ENCODE data around the gene POU6F2. TPM values are rescaled to one million over a fixed set of nuclear protein-coding genes. Genes with fewer than 3 reads are reported as not detected.
A peak's percentile ranks its signal among the peaks of the same experiment; 100 is the strongest.

The POU6F2 gene
- total RNA-seq, 1 experiment from 2014 or later: not detected

- H3K36me3 ChIP-seq (ENCODE audit: low read depth, low read length): no peaks in the 10 kb centered on the region
- peaks cover 41% of the 10 kb centered on the region for H3K27me3 ChIP-seq (ENCODE audit: low read length)
- no peaks in the 10 kb centered on the region for H3K9me3 ChIP-seq (ENCODE audit: low read length)
- H3K9ac ChIP-seq (ENCODE audit: low read length): no peak overlapping the region
- no peaks in the 10 kb centered on the region for H4K20me1 ChIP-seq (ENCODE audit: low read length)
- H3K4me2 ChIP-seq (ENCODE audit: low read length): no peak overlapping the region
- no TSS peak for BruUV-seq (replicated peaks)
- CTCF ChIA-PET: no interaction called here
- POLR2A ChIA-PET (ENCODE audit: unreplicated experiment): no interaction called here
- TF ChIP-seq CTCF (conservative IDR thresholded peaks at IDR 0.05; ENCODE audit: low read depth, low read length): no peak
- no peak for TF ChIP-seq EZH2phosphoT487 (IDR thresholded peaks at IDR 0.05; ENCODE audit: borderline replicate concordance, low read length)
- TF ChIP-seq EZH2 (IDR thresholded peaks at IDR 0.05; ENCODE audit: low read length, unreplicated experiment): no peak
- peak; percentile 3 for DNase-seq
- no peaks in the 10 kb centered on the region for H3K79me2 ChIP-seq (ENCODE audit: low read length)
- H3K27ac ChIP-seq (ENCODE audit: low read length): no peak overlapping the region
- intact Hi-C loops (cut with micrococcal nuclease): no loop called here
- H3K4me3 ChIP-seq (ENCODE audit: low read length): no peak overlapping the region
- H3F3A ChIP-seq (ENCODE audit: low read length, unreplicated experiment): no peaks in the 10 kb centered on the region
- no peaks in the 10 kb centered on the region for H3K9me2 ChIP-seq (replicated peaks; ENCODE audit: low read length)
- H3K4me1 ChIP-seq (ENCODE audit: insufficient read depth, low read length): no peaks in the 10 kb centered on the region
- no peak overlapping the region for H2AFZ ChIP-seq (ENCODE audit: low read length)
- ATAC-seq: no peak
Observed at GRCh38 chr7:39228946-39229345, 251.2 kb downstream of the POU6F2 start.

GRCh38 chr7:39233851-39234529, 256.3 kb downstream of the POU6F2 start:
- Histone ChIP-seq H3K27me3 (ENCODE audit: low read length) (peaks cover 59% of the 10 kb centered on the region), H3F3A (ENCODE audit: low read length, unreplicated experiment) (no peaks in the 10 kb centered on the region), H3K27ac (ENCODE audit: low read length) (no peak overlapping the region), H3K4me3 (ENCODE audit: low read length) (no peak overlapping the region), H3K9me2 (replicated peaks; ENCODE audit: low read length) (no peaks in the 10 kb centered on the region), H3K9me3 (ENCODE audit: low read length) (no peaks in the 10 kb centered on the region), H3K79me2 (ENCODE audit: low read length) (no peaks in the 10 kb centered on the region), H3K36me3 (ENCODE audit: low read depth, low read length) (no peaks in the 10 kb centered on the region), H4K20me1 (ENCODE audit: low read length) (no peaks in the 10 kb centered on the region), H3K4me1 (ENCODE audit: insufficient read depth, low read length) (no peaks in the 10 kb centered on the region), H3K4me2 (ENCODE audit: low read length) (no peak overlapping the region), H2AFZ (ENCODE audit: low read length) (no peak overlapping the region), H3K9ac (ENCODE audit: low read length) (no peak overlapping the region)
- BruUV-seq (replicated peaks): no TSS peak
- ATAC-seq (no peak), DNase-seq (no peak)
- ChIA-PET CTCF (no interaction called here), POLR2A (ENCODE audit: unreplicated experiment) (no interaction called here)
- intact Hi-C loops (cut with micrococcal nuclease): no loop called here
- TF ChIP-seq CTCF (conservative IDR thresholded peaks at IDR 0.05; ENCODE audit: low read depth, low read length) (no peak), EZH2phosphoT487 (IDR thresholded peaks at IDR 0.05; ENCODE audit: borderline replicate concordance, low read length) (no peak), EZH2 (IDR thresholded peaks at IDR 0.05; ENCODE audit: low read length, unreplicated experiment) (no peak)

- H3K79me2 ChIP-seq (ENCODE audit: low read length): no peaks in the 10 kb centered on the region
- H3K9ac ChIP-seq (ENCODE audit: low read length): no peak overlapping the region
- H3K4me1 ChIP-seq (ENCODE audit: insufficient read depth, low read length): no peaks in the 10 kb centered on the region
- ATAC-seq (no peak), DNase-seq (no peak)
- H3K27me3 ChIP-seq (ENCODE audit: low read length): peaks cover 61% of the 10 kb centered on the region
- no peaks in the 10 kb centered on the region for H3K36me3 ChIP-seq (ENCODE audit: low read depth, low read length)
- ChIA-PET POLR2A (ENCODE audit: unreplicated experiment) (no interaction called here), CTCF (no interaction called here)
- no peaks in the 10 kb centered on the region for H3K9me3 ChIP-seq (ENCODE audit: low read length)
- H3K9me2 ChIP-seq (replicated peaks; ENCODE audit: low read length): no peaks in the 10 kb centered on the region
- H3F3A ChIP-seq (ENCODE audit: low read length, unreplicated experiment): no peaks in the 10 kb centered on the region
- H3K4me3 ChIP-seq (ENCODE audit: low read length): no peak overlapping the region
- TF ChIP-seq EZH2 (IDR thresholded peaks at IDR 0.05; ENCODE audit: low read length, unreplicated experiment) (no peak), CTCF (conservative IDR thresholded peaks at IDR 0.05; ENCODE audit: low read depth, low read length) (no peak), EZH2phosphoT487 (IDR thresholded peaks at IDR 0.05; ENCODE audit: borderline replicate concordance, low read length) (no peak)
- no peak overlapping the region for H3K4me2 ChIP-seq (ENCODE audit: low read length)
- intact Hi-C loops (cut with micrococcal nuclease): no loop called here
- no peak overlapping the region for H2AFZ ChIP-seq (ENCODE audit: low read length)
- no TSS peak for BruUV-seq (replicated peaks)
- no peak overlapping the region for H3K27ac ChIP-seq (ENCODE audit: low read length)
- no peaks in the 10 kb centered on the region for H4K20me1 ChIP-seq (ENCODE audit: low read length)
Observed at GRCh38 chr7:39238234-39238869, 260.6 kb downstream of the POU6F2 start.

Data from PC-3 (cell line).